Hepatocyte (in vitro differentiated cells): Measurements from ENCODE around the gene PDK4. TPM values are rescaled to one million over a fixed set of nuclear protein-coding genes. Genes with fewer than 3 reads are reported as not detected.
"Not testable (repeated sequence)": the region's sequence is repeated elsewhere in the genome, so short reads cannot be mapped to it uniquely, and the experiment has no call there.

Experiments used
- DNase-seq: peaks from one replicate; pipeline ENCODE4 v3.0.0-alpha.2; 2016; ENCODE audit warnings: low spot score
- H2AFZ ChIP-seq: fragments of 200-600 bp; sonication (generic); 2 replicates; pipeline ENCODE4 v1.6.0; 2016; ENCODE audit warnings: antibody characterized with exemption, mild to moderate bottlenecking
- H3K27ac ChIP-seq: fragments of 200-600 bp; sonication (generic); 2 replicates; pipeline ENCODE4 v1.5.1; 2016; ENCODE audit warnings: mild to moderate bottlenecking
- H3K27me3 ChIP-seq: fragments of 200-600 bp; sonication (generic); 2 replicates; pipeline ENCODE4 v1.6.1; 2016
- H3K36me3 ChIP-seq: fragments of 200-600 bp; sonication (generic); replicated peaks from 2 replicates; pipeline ENCODE4 v1.5.1; 2016; ENCODE audit warnings: low read depth; ENCODE audit not compliant: insufficient read depth
- H3K4me1 ChIP-seq: fragments of 200-600 bp; sonication (generic); 2 replicates; pipeline ENCODE4 v1.5.1; 2016; ENCODE audit warnings: mild to moderate bottlenecking, moderate library complexity; ENCODE audit not compliant: insufficient read depth
- H3K4me2 ChIP-seq: fragments of 200-600 bp; sonication (generic); 2 replicates; pipeline ENCODE4 v1.6.0; 2016
- H3K4me3 ChIP-seq: fragments of 200-600 bp; sonication (generic); 2 replicates; pipeline ENCODE4 v1.5.1; 2016; ENCODE audit warnings: mild to moderate bottlenecking
- H3K79me2 ChIP-seq: fragments of 200-600 bp; sonication (generic); 2 replicates; pipeline ENCODE4 v1.6.0; 2017; ENCODE audit warnings: mild to moderate bottlenecking
- H3K9me2 ChIP-seq: fragments of 200-600 bp; sonication (generic); replicated peaks from 2 replicates; pipeline ENCODE4 v1.6.0; 2017; ENCODE audit warnings: mild to moderate bottlenecking; ENCODE audit not compliant: insufficient read depth
- H3K9me3 ChIP-seq: fragments of 200-600 bp; sonication (generic); 2 replicates; pipeline ENCODE4 v1.5.1; 2016; ENCODE audit warnings: low read depth, mild to moderate bottlenecking
- H4K20me1 ChIP-seq: fragments of 200-600 bp; sonication (generic); 2 replicates; pipeline ENCODE4 v1.6.0; 2016; ENCODE audit warnings: mild to moderate bottlenecking; ENCODE audit not compliant: insufficient read depth, poor library complexity, severe bottlenecking
- CTCF ChIP-seq: fragments of 200-600 bp; sonication (generic); IDR thresholded peaks from 2 replicates; pipeline ENCODE4 v1.5.1; 2016; ENCODE audit warnings: antibody characterized with exemption, mild to moderate bottlenecking; ENCODE audit not compliant: poor library complexity
- EZH2 ChIP-seq: fragments of 200-600 bp; sonication (generic); IDR thresholded peaks from 2 replicates; pipeline ENCODE4 v1.6.1; 2016; ENCODE audit warnings: antibody characterized with exemption, mild to moderate bottlenecking, borderline replicate concordance
- EZH2phosphoT487 ChIP-seq: fragments of 200-600 bp; sonication (generic); IDR thresholded peaks from one replicate; pipeline ENCODE4 v1.6.1; 2018; ENCODE audit warnings: antibody characterized with exemption, mild to moderate bottlenecking, low read depth, moderate library complexity; ENCODE audit not compliant: unreplicated experiment, severe bottlenecking
- WGBS: methylation state at CpG from one replicate; pipeline ENCODE4 v1.1.6; 2016; ENCODE audit warnings: low lambda C conversion rate; ENCODE audit errors: missing lambda C conversion rate; 5-methylcytosine and 5-hydroxymethylcytosine counted together
- polyA plus RNA-seq: library from polyadenylated mRNA; unstranded; fragments of >200 nt; fragmentation: Nextera tagmentation; extraction: Ambion mirVana; gene quantifications from 2 replicates; pipeline ENCODE4 v1.2.1, GENCODE V29; 2016
- total RNA-seq: library from RNA; depleted of rRNA; stranded (reverse); fragments of >200 nt; gene quantifications from 2 replicates; pipeline ENCODE4 v1.2.3, GENCODE V29; 2014

PDK4 gene
- total and polyA plus RNA-seq, 2 experiments from 2014 or later: 26.0 to 34.6 TPM

DNA sequence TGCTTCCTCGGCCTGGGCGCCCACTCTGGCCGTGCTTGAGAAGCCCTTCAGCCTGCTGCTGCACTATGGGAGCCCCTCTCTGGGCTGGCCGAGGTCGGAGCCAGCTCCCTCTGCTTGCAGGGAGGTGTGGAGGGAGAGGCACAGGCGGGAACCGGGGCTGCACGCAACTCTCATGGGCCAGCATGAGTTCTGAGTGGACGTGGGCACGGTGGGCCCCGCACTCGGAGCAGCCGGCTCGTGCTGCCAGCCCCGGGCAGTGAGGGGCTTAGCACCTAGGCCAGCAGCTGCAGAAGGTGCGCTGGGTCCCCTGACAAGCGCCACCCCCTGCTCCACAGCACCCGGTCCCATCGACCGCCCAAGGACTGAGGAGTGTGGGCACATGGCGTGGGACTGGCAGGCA lies 9.0 kb upstream of the PDK4 start:
- no peak for DNase-seq
- Histone ChIP-seq H3K79me2 (no peaks in the 10 kb centered on the region), H3K4me3 (no peak overlapping the region), H3K27ac (no peak overlapping the region), H3K27me3 (no peaks in the 10 kb centered on the region), H3K36me3 (no peaks in the 10 kb centered on the region), H3K9me3 (no peaks in the 10 kb centered on the region), H3K9me2 (no peaks in the 10 kb centered on the region), H3K4me2 (no peak overlapping the region), H2AFZ (no peak overlapping the region), H3K4me1 (peaks cover 30% of the 10 kb centered on the region), H4K20me1 (no peaks in the 10 kb centered on the region)
- TF ChIP-seq CTCF (no peak), EZH2phosphoT487 (no peak), EZH2 (no peak)
- WGBS: 92% methylated on average over 21 of the region's 21 CpGs

- H3K27me3 ChIP-seq, H3K36me3 ChIP-seq: not testable (repeated sequence)
- WGBS: 99% methylated on average over 3 of the region's 3 CpGs
Observed at GRCh38 chr7:95604811-95605210, 8.5 kb upstream of the PDK4 start.

GRCh38 chr7:95604397-95604796 lies 8.1 kb upstream of the PDK4 start:
- not testable (repeated sequence) for H3K79me2 ChIP-seq, H3K9me2 ChIP-seq, H3K9me3 ChIP-seq, H3K4me2 ChIP-seq, H2AFZ ChIP-seq, H3K27ac ChIP-seq, H3K27me3 ChIP-seq, H4K20me1 ChIP-seq, H3K4me3 ChIP-seq, DNase-seq, H3K36me3 ChIP-seq
- H3K4me1 ChIP-seq: peaks cover 21% of the 10 kb centered on the region
- WGBS: 98% methylated on average over 2 of the region's 2 CpGs

More at GRCh38 chr7:95604811-95605210, 8.5 kb upstream of the PDK4 start:
- H3K9me3 ChIP-seq, H3K9me2 ChIP-seq, H3K4me2 ChIP-seq, H3K27ac ChIP-seq, H3K4me3 ChIP-seq, DNase-seq, H4K20me1 ChIP-seq, H2AFZ ChIP-seq, H3K79me2 ChIP-seq: not testable (repeated sequence)
- H3K4me1 ChIP-seq: peaks cover 25% of the 10 kb centered on the region

- no peaks in the 10 kb centered on the region for H4K20me1 ChIP-seq
- WGBS: 82% methylated on average over 4 of the region's 4 CpGs
- DNase-seq: no peak
- no peak overlapping the region for H3K4me3 ChIP-seq
- H3K27ac ChIP-seq: no peak overlapping the region
- no peak overlapping the region for H2AFZ ChIP-seq
- no peaks in the 10 kb centered on the region for H3K9me3 ChIP-seq
- no peak overlapping the region for H3K4me2 ChIP-seq
- H3K79me2 ChIP-seq: no peaks in the 10 kb centered on the region
- TF ChIP-seq EZH2phosphoT487: no peak
- TF ChIP-seq CTCF: no peak
- TF ChIP-seq EZH2: no peak
- no peaks in the 10 kb centered on the region for H3K27me3 ChIP-seq
- H3K9me2 ChIP-seq: no peaks in the 10 kb centered on the region
- peaks cover 6% of the 10 kb centered on the region for H3K4me1 ChIP-seq
- H3K36me3 ChIP-seq: no peaks in the 10 kb centered on the region
Observed at GRCh38 chr7:95602421-95602820, 6.1 kb upstream of the PDK4 start.

- H3K79me2 ChIP-seq: no peaks in the 10 kb centered on the region
- peak overlapping the region; percentile 34 for H3K4me2 ChIP-seq
- H3K4me3 ChIP-seq: no peak overlapping the region
- H3K9me2 ChIP-seq: no peaks in the 10 kb centered on the region
- TF ChIP-seq EZH2phosphoT487 (no peak), CTCF (no peak), EZH2 (no peak)
- H3K4me1 ChIP-seq: peaks cover 5% of the 10 kb centered on the region
- H3K9me3 ChIP-seq: no peaks in the 10 kb centered on the region
- no peaks in the 10 kb centered on the region for H3K36me3 ChIP-seq
- H3K27me3 ChIP-seq: no peaks in the 10 kb centered on the region
- H3K27ac ChIP-seq: no peak overlapping the region
- WGBS: 57% methylated on average over 4 of the region's 4 CpGs
- no peak for DNase-seq
- H4K20me1 ChIP-seq: no peaks in the 10 kb centered on the region
- H2AFZ ChIP-seq: no peak overlapping the region
Observed at GRCh38 chr7:95601316-95601715, 5.0 kb upstream of the PDK4 start.
